ENCODE results near the gene AGBL1. TPM values are rescaled to one million over a fixed set of nuclear protein-coding genes. Genes with fewer than 3 reads are reported as not detected.

AGBL1 gene
- polyA plus RNA-seq, 2 of the 4 experiments (the other 2 are of a cell fraction): not detected

DNA sequence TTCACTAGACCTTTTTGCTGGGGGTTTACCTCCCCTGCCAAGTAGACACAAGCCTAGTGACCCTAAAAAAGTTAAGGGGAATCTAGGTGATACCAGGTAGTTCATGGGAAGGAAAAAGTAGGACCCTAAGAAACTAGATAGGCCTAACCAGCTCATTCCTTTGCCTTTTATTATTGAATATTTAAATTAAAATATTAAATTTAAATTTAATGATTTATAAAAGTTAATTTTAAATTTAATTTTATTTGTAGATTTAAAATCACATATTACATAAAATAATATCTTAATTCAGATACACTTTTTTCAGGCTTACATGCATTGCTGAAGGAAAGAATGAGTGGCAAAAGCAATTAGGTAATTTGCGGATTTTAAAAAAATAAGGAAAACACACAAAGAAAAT, 584.9 kb downstream of the AGBL1 start:
- TF ChIP-seq FOSL2 (IDR thresholded peaks at IDR 0.05): no peak
- TF ChIP-seq FOSL2 (CRISPR knock-in tag; IDR thresholded peaks at IDR 0.05): no peak
- TF ChIP-seq EP300 (IDR thresholded peaks at IDR 0.05): no peak
- no peak for TF ChIP-seq ZNF302 (CRISPR knock-in tag; IDR thresholded peaks at IDR 0.05)
- TF ChIP-seq ESRRA (IDR thresholded peaks at IDR 0.05; ENCODE audit: borderline replicate concordance, low read length): no peak
- no peak for TF ChIP-seq PHF8 (IDR thresholded peaks at IDR 0.05; ENCODE audit: borderline replicate concordance, low read depth)
- TF ChIP-seq, protein P1, sequence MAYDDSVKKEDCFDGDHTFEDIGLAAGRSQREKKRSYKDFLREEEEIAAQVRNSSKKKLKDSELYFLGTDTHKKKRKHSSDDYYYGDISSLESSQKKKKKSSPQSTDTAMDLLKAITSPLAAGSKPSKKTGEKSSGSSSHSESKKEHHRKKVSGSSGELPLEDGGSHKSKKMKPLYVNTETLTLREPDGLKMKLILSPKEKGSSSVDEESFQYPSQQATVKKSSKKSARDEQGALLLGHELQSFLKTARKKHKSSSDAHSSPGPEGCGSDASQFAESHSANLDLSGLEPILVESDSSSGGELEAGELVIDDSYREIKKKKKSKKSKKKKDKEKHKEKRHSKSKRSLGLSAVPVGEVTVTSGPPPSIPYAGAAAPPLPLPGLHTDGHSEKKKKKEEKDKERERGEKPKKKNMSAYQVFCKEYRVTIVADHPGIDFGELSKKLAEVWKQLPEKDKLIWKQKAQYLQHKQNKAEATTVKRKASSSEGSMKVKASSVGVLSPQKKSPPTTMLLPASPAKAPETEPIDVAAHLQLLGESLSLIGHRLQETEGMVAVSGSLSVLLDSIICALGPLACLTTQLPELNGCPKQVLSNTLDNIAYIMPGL (CRISPR knock-in tag; IDR thresholded peaks at IDR 0.05; ENCODE audit: borderline replicate concordance): no peak
- no peak for TF ChIP-seq RNF2 (IDR thresholded peaks at IDR 0.05; ENCODE audit: borderline replicate concordance, low read depth)
- no peak for TF ChIP-seq JUN (IDR thresholded peaks at IDR 0.05)
- ChIA-PET CTCF (no interaction called here), POLR2A (no interaction called here)
- no peak overlapping the region for H3K4me2 ChIP-seq
- FAIRE-seq (no peak), DNase-seq (ENCODE audit: low read depth in 1 of 2, low spot score in 1 of 2) (no peak), ATAC-seq (no peak)
- no peaks in the 10 kb centered on the region for H3K4me1 ChIP-seq
- 93% methylated on average over 1 of the region's 1 CpG for WGBS (ENCODE audit: missing lambda C conversion rate)
- no peak overlapping the region for H3K27ac ChIP-seq
- H3K9me3 ChIP-seq: no peaks in the 10 kb centered on the region
- H3K4me3 ChIP-seq: no peak overlapping the region

DNA sequence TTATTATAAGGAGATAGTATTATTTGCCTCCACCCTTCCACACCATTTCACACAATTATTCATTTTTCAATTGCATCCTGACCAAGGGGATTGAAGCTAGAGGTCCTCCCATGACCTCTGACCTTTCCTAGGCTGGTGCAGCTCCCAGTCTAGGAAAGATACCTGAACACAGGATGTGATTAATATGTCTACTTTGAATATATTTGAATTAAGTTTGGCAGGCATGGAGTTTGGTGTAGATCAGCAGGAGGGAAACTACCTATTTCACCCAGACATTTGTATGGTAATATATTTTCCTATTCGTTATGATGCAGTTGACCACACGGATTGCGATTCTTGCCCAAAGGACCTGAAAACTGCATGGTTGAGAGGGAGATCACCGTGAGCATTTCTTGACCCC, 596.3 kb downstream of the AGBL1 start:
- Histone ChIP-seq H3K4me3 (no peak overlapping the region), H3K27ac (no peak overlapping the region), H3K4me1 (no peaks in the 10 kb centered on the region), H3K4me2 (no peak overlapping the region), H3K9me3 (no peaks in the 10 kb centered on the region)
- WGBS (ENCODE audit: missing lambda C conversion rate): 10% methylated on average over 4 of the region's 4 CpGs
- CTCF ChIA-PET: no interaction called here
- TF ChIP-seq NPAS2 (CRISPR knock-in tag; IDR thresholded peaks at IDR 0.05; ENCODE audit: borderline replicate concordance) (no peak), NFE2L2 (conservative IDR thresholded peaks at IDR 0.05; ENCODE audit: low read length) (no peak), PHF8 (IDR thresholded peaks at IDR 0.05; ENCODE audit: borderline replicate concordance, low read depth) (no peak), JUNB (IDR thresholded peaks at IDR 0.05) (no peak), SMC3 (IDR thresholded peaks at IDR 0.05) (no peak), CBX2 (IDR thresholded peaks at IDR 0.05; ENCODE audit: borderline replicate concordance, low read depth) (no peak), RNF2 (IDR thresholded peaks at IDR 0.05; ENCODE audit: borderline replicate concordance, low read depth) (no peak), CHD2 (IDR thresholded peaks at IDR 0.05; ENCODE audit: low read length, partially characterized antibody) (no peak), CTCF (IDR thresholded peaks at IDR 0.05) (no peak), FOXS1 (CRISPR knock-in tag; IDR thresholded peaks at IDR 0.05) (no peak), RFX5 (IDR thresholded peaks at IDR 0.05) (no peak), HDAC2 (IDR thresholded peaks at IDR 0.05) (no peak)
- TF ChIP-seq, protein P2, sequence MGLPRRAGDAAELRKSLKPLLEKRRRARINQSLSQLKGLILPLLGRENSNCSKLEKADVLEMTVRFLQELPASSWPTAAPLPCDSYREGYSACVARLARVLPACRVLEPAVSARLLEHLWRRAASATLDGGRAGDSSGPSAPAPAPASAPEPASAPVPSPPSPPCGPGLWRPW (IDR thresholded peaks at IDR 0.05): no peak
- TF ChIP-seq, protein P1 (CRISPR knock-in tag; IDR thresholded peaks at IDR 0.05; ENCODE audit: borderline replicate concordance): no peak
- TF ChIP-seq, protein P3, sequence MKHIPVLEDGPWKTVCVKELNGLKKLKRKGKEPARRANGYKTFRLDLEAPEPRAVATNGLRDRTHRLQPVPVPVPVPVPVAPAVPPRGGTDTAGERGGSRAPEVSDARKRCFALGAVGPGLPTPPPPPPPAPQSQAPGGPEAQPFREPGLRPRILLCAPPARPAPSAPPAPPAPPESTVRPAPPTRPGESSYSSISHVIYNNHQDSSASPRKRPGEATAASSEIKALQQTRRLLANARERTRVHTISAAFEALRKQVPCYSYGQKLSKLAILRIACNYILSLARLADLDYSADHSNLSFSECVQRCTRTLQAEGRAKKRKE (CRISPR knock-in tag; IDR thresholded peaks at IDR 0.05; ENCODE audit: low read depth): no peak
- ATAC-seq (no peak), FAIRE-seq (no peak), DNase-seq (ENCODE audit: low read depth in 1 of 2, low spot score in 1 of 2) (no peak)
- POLR2A ChIA-PET: no interaction called here

All from A549 (cell line).